GM19468 (cell line): ENCODE measurements around the gene DQX1.
"Not testable (repeated sequence)": the region's sequence is repeated elsewhere in the genome, so short reads cannot be mapped to it uniquely, and the experiment has no call there.

Experiments used
- ATAC-seq: cut with Tn5 transposase; IDR thresholded peaks from one replicate; pipeline ENCODE4 v1.9.1; 2021; ENCODE audit warnings: mild to moderate bottlenecking, moderate library complexity, moderate number of reproducible peaks; ENCODE audit not compliant: unreplicated experiment; ENCODE audit errors: extremely low read depth

DQX1 gene

GRCh38 chr2:74525717-74526648 lies at the start of gene DQX1:
Gene DQX1 (minus strand): TSS chr2:74526231. CDS start chr2:74525729, 502 bp downstream.
- no peak for ATAC-seq

GRCh38 chr2:74575320-74575719 lies 49.3 kb upstream of the DQX1 start:
- no peak for ATAC-seq

GRCh38 chr2:74573747-74574562 lies 47.9 kb upstream of the DQX1 start:
- peak; percentile 28 for ATAC-seq

GRCh38 chr2:74572178-74572925 lies 46.3 kb upstream of the DQX1 start:
- no peak for ATAC-seq

GRCh38 chr2:74571058-74571457 lies 45.0 kb upstream of the DQX1 start:
- no peak for ATAC-seq

GRCh38 chr2:74569686-74570085 lies 43.7 kb upstream of the DQX1 start:
- ATAC-seq = no peak

GRCh38 chr2:74567881-74568280 lies 41.9 kb upstream of the DQX1 start:
- no peak for ATAC-seq

GRCh38 chr2:74566754-74567085 lies 40.7 kb upstream of the DQX1 start:
- no peak for ATAC-seq

- no peak for ATAC-seq
Observed at GRCh38 chr2:74566076-74566753, 40.2 kb upstream of the DQX1 start.

- ATAC-seq = no peak
Observed at GRCh38 chr2:74564222-74564621, 38.2 kb upstream of the DQX1 start.

GRCh38 chr2:74562126-74562775 lies 36.2 kb upstream of the DQX1 start:
- no peak for ATAC-seq

- not testable (repeated sequence) for ATAC-seq
Observed at GRCh38 chr2:74561022-74561421, 35.0 kb upstream of the DQX1 start.

GRCh38 chr2:74560591-74560990 lies 34.6 kb upstream of the DQX1 start:
- no peak for ATAC-seq

- no peak for ATAC-seq
Observed at GRCh38 chr2:74559912-74560311, 33.9 kb upstream of the DQX1 start.

GRCh38 chr2:74558284-74559230 lies 32.5 kb upstream of the DQX1 start:
- ATAC-seq = no peak

GRCh38 chr2:74556831-74557370 lies 30.9 kb upstream of the DQX1 start:
- no peak for ATAC-seq

- no peak for ATAC-seq
Observed at GRCh38 chr2:74556159-74556558, 30.1 kb upstream of the DQX1 start.

- ATAC-seq = no peak
Observed at GRCh38 chr2:74555610-74556103, 29.6 kb upstream of the DQX1 start.
